GM12878 (cell line): ENCODE results near the gene POLR2L. TPM values are rescaled to one million over a fixed set of nuclear protein-coding genes. Genes with fewer than 3 reads are reported as not detected.

Experiments
- ASH2L ChIP-seq: fragments of 300-600, 200-600 bp; sonication (generic); IDR thresholded peaks from 2 replicates; pipeline ENCODE4 v1.6.1; 2017; ENCODE audit warnings: low read depth, mild to moderate bottlenecking, borderline replicate concordance
- ATF7 ChIP-seq: fragments of 450-650 bp; IDR thresholded peaks from 2 replicates; pipeline ENCODE4 v1.6.1; 2016; ENCODE audit warnings: low read depth, mild to moderate bottlenecking
- BACH1 ChIP-seq: fragments of 450-650 bp; IDR thresholded peaks from 2 replicates; pipeline ENCODE4 v1.6.1; 2017; ENCODE audit warnings: mild to moderate bottlenecking, borderline replicate concordance
- BCLAF1 ChIP-seq: fragments of 450-650 bp; IDR thresholded peaks from 2 replicates; pipeline ENCODE4 v1.6.1; 2017; ENCODE audit warnings: antibody characterized with exemption, mild to moderate bottlenecking, moderate library complexity
- DPF2 ChIP-seq: fragments of 450-650 bp; IDR thresholded peaks from 2 replicates; pipeline ENCODE4 v1.6.1; 2017; ENCODE audit warnings: mild to moderate bottlenecking
- EGR1 ChIP-seq, 2 experiments: IDR thresholded peaks; 1 replicate in 1 of 2; 2 replicates in 1 of 2; pipeline ENCODE4 v1.6.1; 2011 to 2012; ENCODE audit warnings: low read depth in 2 of 2, low read length in 2 of 2, borderline replicate concordance in 1 of 2, mild to moderate bottlenecking in 1 of 2, moderate library complexity in 1 of 2
- IKZF2 ChIP-seq, 2 experiments: fragments of 450-650 bp; IDR thresholded peaks; 2 replicates each; pipeline ENCODE4 v1.6.1; 2017; ENCODE audit warnings: mild to moderate bottlenecking in 2 of 2, moderate library complexity in 2 of 2
- LARP7 ChIP-seq: fragments of 450-650 bp; IDR thresholded peaks from 2 replicates; pipeline ENCODE4 v1.6.1; 2017; ENCODE audit warnings: mild to moderate bottlenecking
- MEF2B ChIP-seq: fragments of 450-650 bp; IDR thresholded peaks from 2 replicates; pipeline ENCODE4 v1.6.1; 2018; ENCODE audit warnings: mild to moderate bottlenecking, moderate library complexity; ENCODE audit not compliant: partially characterized antibody, poor library complexity, severe bottlenecking
- MTA3 ChIP-seq: IDR thresholded peaks from 2 replicates; pipeline ENCODE4 v1.6.1; 2012; ENCODE audit warnings: low read length, inconsistent platforms, borderline replicate concordance
- NKRF ChIP-seq: fragments of 450-650 bp; conservative IDR thresholded peaks from 2 replicates; pipeline ENCODE4 v1.6.1; 2017; ENCODE audit warnings: mild to moderate bottlenecking, moderate library complexity
- NR2C2 ChIP-seq: IDR thresholded peaks from 2 replicates; pipeline ENCODE4 v1.6.1; 2011; ENCODE audit warnings: borderline replicate concordance, low read depth; ENCODE audit not compliant: control insufficient read depth, insufficient read length
- PAX5 ChIP-seq: IDR thresholded peaks from 2 replicates; pipeline ENCODE4 v1.6.1; 2011; ENCODE audit warnings: low read depth, low read length, borderline replicate concordance
- POLR2A ChIP-seq: IDR thresholded peaks from 2 replicates; pipeline ENCODE4 v1.6.1; 2011; ENCODE audit warnings: low read depth, mild to moderate bottlenecking, low read length
- RAD21 ChIP-seq: IDR thresholded peaks from 2 replicates; pipeline ENCODE4 v1.6.1; 2011; ENCODE audit warnings: mild to moderate bottlenecking, low read depth, low read length, moderate library complexity; ENCODE audit not compliant: insufficient read depth
- RAD51 ChIP-seq: fragments of 450-650 bp; IDR thresholded peaks from 2 replicates; pipeline ENCODE4 v1.6.1; 2016; ENCODE audit warnings: moderate library complexity, mild to moderate bottlenecking, inconsistent platforms
- RB1 ChIP-seq: fragments of 450-650 bp; formaldehyde crosslinking; IDR thresholded peaks from 2 replicates; pipeline ENCODE4 v1.6.1; 2017; ENCODE audit warnings: mild to moderate bottlenecking, borderline replicate concordance
- RELA ChIP-seq: fragments of 450-650 bp; IDR thresholded peaks from 2 replicates; pipeline ENCODE4 v1.8.0; 2014; ENCODE audit warnings: borderline replicate concordance; ENCODE audit not compliant: partially characterized antibody
- RUNX3 ChIP-seq: IDR thresholded peaks from 2 replicates; pipeline ENCODE4 v1.6.1; 2012; ENCODE audit warnings: low read length, inconsistent platforms
- SMARCA5 ChIP-seq: fragments of 450-650 bp; IDR thresholded peaks from 2 replicates; pipeline ENCODE4 v1.6.1; 2017; ENCODE audit warnings: mild to moderate bottlenecking
- SREBF1 ChIP-seq: IDR thresholded peaks from 2 replicates; pipeline ENCODE4 v1.6.1; 2012; ENCODE audit warnings: mild to moderate bottlenecking, low read length
- ZNF207 ChIP-seq: fragments of 450-650 bp; IDR thresholded peaks from 2 replicates; pipeline ENCODE4 v1.6.1; 2014; ENCODE audit warnings: antibody characterized with exemption, mild to moderate bottlenecking, borderline replicate concordance
- ZNF687 ChIP-seq: fragments of 450-650 bp; IDR thresholded peaks from 2 replicates; pipeline ENCODE4 v1.6.1; 2017; ENCODE audit warnings: mild to moderate bottlenecking, moderate library complexity
- polyA plus RNA-seq, 11 experiments: library from polyadenylated mRNA; depleted of rRNA in 4 of 11; unstranded in 6 of 11; stranded (reverse) in 5 of 11; fragments of >200 nt; fragmentation: Nextera tagmentation in 4 of 11; fragmentation: Illumina TruSeq in 1 of 11; extraction: Ambion mirVana in 4 of 11; extraction: Trizol in 1 of 11; gene quantifications; 1 replicate in 1 of 11; 2 replicates in 10 of 11; pipeline versions ENCODE4 v1.2.1 to v1.2.3, GENCODE V29; 2011 to 2016; ENCODE audit warnings: inconsistent platforms in 2 of 11, missing spikeins in 2 of 11, low read depth in 1 of 11
- total RNA-seq, 4 experiments: library from RNA; depleted of rRNA in 3 of 4; stranded (reverse); fragments of >200 nt in 3 of 4; fragmentation: Illumina TruSeq in 1 of 4; extraction: Trizol in 1 of 4; gene quantifications; 2 replicates each; pipeline versions ENCODE4 v1.2.1 to v1.2.3, GENCODE V29; 2013 to 2021

The POLR2L gene
- total and polyA plus RNA-seq, 10 of the 15 experiments (the other 5 are each of a cell fraction or from before 2014, with no cell fraction given), result 23.1 to 497 (median 125) TPM

DNA sequence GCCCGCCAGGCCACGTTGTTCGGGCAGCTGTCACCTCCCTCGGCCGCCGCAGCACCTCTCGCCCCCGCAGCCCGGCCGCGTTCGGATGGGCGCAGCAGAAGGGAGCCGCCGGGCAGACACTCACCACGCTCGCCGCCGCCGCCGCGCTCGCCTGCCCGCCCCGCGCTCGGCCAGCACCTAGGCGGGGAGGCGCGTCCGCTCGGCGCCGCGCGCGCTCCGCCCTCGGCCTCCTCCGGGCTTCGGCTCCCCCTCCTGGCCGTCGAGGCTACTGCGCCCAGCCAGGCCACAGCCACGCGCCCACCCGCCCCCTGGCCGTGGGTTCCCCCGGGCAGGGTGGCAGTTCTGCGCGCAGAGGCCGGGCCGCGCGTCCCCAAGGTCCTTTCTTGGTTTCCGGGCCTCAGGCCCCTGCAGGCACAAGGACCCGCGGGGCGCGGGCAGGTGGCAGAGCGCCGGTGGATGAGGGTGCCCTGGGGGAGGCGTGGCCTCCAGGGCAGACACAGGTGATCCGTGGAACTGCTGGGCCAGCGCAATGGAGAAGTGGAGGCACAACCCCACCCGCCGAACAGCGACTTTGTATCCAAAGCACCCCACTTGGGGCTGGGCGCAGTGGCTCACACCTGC is 44.1 kb downstream of the POLR2L start, which contains the start of gene SLC25A22 (continued):
- 0 out of 2 replicates have a peak, but pooled peaks have one; percentile 32 for TF ChIP-seq ZNF687
- TF ChIP-seq IKZF2 (IDR thresholded peaks at IDR 0.05), result no peak
- peak; percentile 66; the same call in 1 of the 2 replicates for TF ChIP-seq RB1
- 0 out of 2 replicates have a peak, but pooled peaks have one; percentile 4 for TF ChIP-seq PAX5
- peak; percentile 64 for TF ChIP-seq RELA
- peak; percentile 50 for TF ChIP-seq RAD21
- TF ChIP-seq ATF7, result no peak
- TF ChIP-seq POLR2A, result peak; percentile 50; the same call in 1 of the 2 replicates
- no peak for TF ChIP-seq ASH2L
- TF ChIP-seq NKRF, result peak; percentile 62
- TF ChIP-seq DPF2, result peak; percentile 39; the same call in 1 of the 2 replicates
- TF ChIP-seq RUNX3, result 0 out of 2 replicates have a peak, but pooled peaks have one; percentile 17
- peak; percentile 63 for TF ChIP-seq LARP7
- peak; percentile 93 for TF ChIP-seq SMARCA5
- no peak for TF ChIP-seq ZNF207
- peak; percentile 93 for TF ChIP-seq BACH1
- 0 out of 2 replicates have a peak, but pooled peaks have one; percentile 19 for TF ChIP-seq BCLAF1
- TF ChIP-seq EGR1 (IDR thresholded peaks at IDR 0.05; ENCODE audit: borderline replicate concordance in 1 of 2, low read depth in 2 of 2, low read length in 2 of 2), result peak in 1 of 2 experiments; percentile 39; a peak in 1 of 3 replicates
- no peak for TF ChIP-seq NR2C2
- TF ChIP-seq MEF2B, result no peak
- no peak for TF ChIP-seq MTA3
- TF ChIP-seq SREBF1, result no peak
- TF ChIP-seq RAD51, result no peak
- TF ChIP-seq, all 136 proteins: peak for 23
